IPS DF 19.7 (cell line): Measurements from ENCODE around the gene MCU.
"Not testable (repeated sequence)": the region's sequence is repeated elsewhere in the genome, so short reads cannot be mapped to it uniquely, and the experiment has no call there.

Experiments used
- DNase-seq: peaks from one replicate; pipeline ENCODE4 v3.0.0-alpha.2; 2013; ENCODE audit warnings: low read depth, low spot score

The MCU gene, protein sequence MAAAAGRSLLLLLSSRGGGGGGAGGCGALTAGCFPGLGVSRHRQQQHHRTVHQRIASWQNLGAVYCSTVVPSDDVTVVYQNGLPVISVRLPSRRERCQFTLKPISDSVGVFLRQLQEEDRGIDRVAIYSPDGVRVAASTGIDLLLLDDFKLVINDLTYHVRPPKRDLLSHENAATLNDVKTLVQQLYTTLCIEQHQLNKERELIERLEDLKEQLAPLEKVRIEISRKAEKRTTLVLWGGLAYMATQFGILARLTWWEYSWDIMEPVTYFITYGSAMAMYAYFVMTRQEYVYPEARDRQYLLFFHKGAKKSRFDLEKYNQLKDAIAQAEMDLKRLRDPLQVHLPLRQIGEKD

DNA sequence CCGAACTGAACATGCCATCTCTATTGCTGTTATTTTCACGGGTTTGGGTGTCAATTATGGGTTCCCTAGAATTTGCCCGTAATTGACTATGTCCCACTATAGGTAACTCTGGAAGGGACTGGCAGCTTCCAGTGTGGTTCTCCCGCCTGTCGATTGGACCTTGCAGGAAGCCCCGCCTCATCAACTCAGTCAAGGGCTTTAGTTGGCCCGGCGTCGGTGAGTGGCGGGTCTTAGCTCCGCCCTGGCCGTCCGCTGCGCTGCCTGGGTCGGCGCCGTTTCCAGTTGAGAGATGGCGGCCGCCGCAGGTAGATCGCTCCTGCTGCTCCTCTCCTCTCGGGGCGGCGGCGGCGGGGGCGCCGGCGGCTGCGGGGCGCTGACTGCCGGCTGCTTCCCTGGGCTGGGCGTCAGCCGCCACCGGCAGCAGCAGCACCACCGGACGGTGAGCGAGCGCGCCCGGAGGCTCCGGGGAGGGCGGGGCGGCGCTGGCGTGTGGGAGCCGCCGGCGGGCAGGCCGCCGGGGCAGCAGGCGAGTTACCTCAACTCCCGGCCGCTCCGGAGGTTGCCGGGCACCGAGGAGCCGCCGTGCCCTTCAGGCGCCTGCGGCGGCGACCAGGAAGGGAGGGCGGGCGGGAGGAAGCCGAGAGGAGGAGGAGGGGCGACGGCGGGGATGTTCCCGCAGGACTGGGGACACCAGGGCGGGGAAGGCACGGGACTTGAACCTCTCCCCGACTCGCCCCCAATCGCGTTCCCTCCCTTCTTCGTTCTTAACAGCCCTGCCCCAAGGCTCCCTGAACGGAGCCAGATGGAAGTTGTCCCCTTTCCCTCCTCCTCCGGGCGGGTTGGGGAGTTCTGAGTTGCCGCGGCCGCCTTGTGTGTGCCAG, at the start of gene MCU:
MCU (plus strand) TSS at position 281 of the 881 bp plus-strand sequence; CDS start at position 290, 9 bp downstream.
- peak; percentile 86 for DNase-seq

DNA sequence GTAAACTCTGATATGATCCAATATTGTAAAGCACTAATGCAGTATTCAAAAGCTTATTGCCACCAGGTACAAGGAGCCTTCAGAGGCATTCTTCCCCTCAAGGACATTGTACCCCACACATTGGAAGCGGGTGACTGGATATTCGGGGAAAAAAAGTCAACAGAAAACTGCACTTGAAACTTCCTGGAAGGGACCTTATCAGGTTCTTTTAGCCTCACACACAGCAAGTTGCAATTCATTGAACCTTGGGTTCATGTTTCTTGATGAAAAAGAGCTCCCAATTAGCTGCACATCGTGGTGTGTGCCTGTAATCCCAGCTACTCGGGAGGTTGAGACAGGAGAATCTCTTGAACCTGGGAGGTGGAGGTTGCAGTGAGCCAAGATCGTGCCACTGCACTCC, 49.6 kb upstream of the MCU start:
- no peak for DNase-seq

DNA sequence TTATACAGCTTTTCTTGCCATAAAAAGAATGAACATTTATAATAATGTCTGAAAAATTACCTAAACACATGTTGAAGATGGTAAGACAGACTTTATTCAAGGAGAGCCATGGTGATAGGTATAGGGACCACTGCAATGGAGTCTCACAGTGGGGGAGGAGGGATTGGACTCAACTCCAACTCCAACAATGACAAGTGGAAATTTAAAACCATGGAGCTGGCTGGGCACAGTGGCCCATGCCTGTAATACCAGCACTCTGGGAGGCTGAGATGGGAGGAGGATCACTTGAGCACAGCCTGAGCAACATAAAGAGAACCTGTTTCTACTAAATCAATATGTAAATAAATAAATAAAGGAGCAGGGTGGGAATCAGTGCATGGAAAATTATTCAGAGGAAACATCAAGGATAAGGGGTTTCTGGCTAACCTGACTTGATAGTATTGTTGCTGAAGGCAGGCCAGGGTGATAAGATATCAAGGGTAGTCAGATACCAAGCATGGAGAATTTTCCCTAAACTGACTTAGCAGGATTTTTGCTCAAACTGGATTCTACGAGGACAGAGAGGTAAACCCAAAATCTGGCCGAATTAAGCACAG, 46.6 kb upstream of the MCU start:
- DNase-seq = no peak

DNA sequence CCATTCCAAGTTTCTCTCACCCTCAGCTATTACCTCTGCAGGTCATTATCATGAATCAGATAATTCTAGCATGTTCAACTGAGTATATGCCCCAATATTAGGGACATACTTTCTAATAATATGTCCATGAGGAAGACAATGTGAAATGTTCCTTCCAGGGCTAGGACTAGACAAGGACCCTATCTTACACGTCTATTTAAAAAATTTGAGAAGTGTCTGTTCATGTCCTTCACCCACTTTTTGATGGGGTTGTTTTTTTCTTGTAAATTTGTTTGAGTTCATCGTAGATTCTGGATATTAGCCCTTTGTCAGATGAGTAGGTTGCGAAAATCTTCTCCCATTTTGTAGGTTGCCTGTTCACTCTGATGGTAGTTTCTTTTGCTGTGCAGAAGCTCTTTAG, 45.0 kb upstream of the MCU start:
- DNase-seq = not testable (repeated sequence)

DNA sequence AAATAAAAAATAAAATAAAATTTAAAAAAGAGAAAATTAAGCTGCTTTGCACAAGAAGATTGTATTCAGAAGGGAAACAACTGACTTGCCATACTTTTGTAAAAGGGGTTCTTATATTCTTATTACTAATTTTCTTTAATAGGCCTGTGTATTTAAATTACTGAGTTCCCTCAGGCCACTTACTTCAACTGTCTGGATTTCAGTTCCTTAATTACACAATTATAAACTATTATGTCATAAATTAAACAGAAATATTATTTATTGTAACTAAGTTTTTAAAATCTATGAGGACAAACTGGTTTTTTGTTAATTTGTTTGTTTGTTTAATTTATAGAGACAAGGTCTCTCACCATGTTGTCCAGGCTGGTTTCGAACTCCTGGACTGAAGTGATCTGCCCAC, 43.6 kb upstream of the MCU start:
- DNase-seq = no peak

DNA sequence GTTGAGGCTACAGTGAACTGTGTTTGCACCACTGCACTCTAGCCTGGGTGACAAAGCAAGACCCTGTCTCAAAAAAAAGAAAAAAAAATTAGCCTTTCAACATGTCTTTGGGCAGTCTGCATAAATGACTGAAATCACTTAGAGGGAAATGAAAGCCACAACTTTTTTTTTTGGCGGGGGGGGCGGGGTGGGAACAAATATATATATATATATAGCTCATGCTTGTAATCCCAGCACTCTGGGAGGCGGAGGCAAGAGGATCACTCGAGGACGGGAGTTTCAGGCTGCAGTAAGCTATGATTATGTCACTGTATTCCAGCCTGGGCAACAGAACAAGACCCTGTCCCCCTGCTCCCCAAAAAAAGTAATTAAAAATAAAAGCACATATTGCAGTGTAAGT, 42.7 kb upstream of the MCU start:
- DNase-seq = no peak

DNA sequence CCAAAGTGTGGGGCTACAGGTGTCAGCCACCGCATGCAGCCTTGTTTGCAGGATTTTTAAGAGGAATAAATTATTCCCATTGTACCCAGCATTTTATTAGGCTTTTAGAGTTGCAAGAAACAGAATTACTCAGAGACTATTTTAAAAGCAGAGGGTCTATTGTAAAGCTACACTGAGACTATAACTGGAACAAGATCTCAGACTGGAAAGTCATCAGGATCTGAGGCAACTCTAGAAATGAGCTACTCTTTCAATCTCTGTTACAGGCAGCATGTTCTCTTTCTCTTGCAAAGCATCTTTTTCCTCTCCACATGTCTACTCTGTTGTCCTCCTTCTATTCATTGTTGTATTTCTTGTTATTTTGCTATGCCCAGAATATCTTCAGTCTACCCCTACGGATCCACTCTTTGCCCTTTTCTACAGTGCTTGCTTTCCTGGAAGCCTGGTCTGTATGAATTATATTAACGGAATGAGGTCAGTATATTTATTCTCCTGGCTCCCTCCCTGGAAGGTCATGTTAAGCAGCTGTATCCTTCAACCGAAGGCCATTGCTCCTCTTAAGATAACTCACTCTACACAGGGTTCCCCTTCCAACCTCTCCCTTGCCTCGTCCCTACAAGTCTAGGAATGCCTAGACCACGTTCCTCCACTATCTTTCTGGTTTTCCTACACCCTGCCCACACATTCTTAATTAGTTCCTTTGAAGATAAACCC, 38.4 kb upstream of the MCU start:
- DNase-seq = no peak

DNA sequence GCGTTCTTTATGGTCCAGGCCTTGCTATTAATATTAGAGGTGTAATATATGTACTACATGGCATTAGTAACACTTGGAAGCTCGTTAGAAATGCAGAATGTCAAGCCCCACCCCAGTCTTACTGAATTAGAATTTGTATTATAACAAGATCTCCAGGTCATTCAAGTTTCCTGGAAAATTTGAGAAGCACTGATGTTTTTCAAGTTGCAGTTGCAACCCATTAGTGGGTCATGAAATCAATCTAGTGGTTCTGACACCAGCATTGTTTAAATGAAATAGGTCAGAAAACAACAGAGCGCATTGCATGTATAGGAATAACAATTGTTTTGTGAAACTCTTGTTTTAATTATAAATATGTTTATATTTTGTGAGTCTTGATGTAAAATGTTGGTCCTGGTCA, 37.2 kb upstream of the MCU start:
- DNase-seq = no peak

DNA sequence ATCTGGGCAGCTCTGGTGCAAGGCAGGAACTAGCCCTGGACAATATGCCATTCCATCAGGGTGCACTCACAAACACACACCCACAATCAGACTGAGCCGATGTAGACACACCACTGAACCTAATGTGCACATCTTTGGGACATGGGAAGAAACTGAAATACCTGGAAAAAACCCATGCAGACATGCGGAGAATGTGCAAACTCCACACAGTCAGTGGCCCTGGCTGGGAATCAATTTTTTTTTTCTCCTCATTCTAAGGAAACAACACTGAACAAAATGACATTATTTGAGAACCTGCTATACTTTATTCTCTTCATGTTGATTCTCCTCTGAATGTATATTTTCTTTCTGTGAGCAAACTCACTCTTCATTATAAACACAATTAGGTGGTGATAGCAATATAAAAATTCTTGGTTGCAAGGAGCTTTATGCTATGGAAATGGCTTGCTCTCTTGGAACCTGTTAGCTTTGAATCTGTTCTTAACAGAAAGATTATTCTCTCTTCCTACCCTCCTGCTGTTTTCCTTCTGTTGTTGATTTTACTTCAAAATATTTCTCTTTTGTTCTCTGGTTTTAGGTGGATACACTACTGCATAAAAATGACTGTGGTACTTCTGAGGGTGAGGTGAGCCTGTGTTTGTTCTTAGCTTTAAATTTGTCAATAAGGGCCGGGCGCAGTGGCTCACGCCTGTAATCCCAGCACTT, 33.1 kb upstream of the MCU start:
- no peak for DNase-seq

DNA sequence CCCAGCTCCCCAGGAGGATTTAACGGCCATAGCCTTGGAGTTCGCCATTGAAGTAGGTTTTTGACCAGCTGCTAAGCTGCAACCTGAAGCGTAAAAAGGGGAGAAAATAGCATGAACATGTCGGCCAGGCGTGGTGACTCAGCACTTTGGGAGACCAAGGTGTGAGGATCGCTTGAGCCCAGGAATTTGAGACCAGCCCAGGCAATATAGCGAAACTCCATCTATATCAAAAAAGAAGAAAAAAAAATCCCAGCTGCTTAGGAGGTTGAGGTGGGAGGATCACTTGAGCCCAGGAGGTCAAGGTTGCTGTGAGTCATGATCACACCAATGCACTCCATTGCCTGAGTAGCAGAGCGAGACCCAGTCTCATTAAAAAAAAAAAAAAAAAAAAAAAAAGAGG, 32.2 kb upstream of the MCU start:
- no peak for DNase-seq

DNA sequence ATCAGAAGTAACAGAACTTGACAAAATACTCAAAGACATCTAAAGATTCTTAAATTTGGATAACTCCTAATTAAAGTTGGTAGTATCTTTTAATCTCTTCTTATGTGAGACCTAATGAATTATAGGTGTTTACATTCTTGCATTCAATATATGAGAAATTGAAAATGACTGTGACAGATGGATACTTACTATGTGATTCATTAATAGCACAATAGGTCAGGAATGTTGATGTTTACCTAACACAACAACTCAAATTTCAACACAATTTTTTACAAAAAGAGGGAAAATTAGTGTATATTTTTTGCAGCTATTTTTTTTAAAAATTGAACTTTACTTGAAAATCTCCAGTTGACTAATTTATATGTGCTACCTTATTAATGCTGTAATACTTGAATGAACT, 31.7 kb upstream of the MCU start:
- no peak for DNase-seq

DNA sequence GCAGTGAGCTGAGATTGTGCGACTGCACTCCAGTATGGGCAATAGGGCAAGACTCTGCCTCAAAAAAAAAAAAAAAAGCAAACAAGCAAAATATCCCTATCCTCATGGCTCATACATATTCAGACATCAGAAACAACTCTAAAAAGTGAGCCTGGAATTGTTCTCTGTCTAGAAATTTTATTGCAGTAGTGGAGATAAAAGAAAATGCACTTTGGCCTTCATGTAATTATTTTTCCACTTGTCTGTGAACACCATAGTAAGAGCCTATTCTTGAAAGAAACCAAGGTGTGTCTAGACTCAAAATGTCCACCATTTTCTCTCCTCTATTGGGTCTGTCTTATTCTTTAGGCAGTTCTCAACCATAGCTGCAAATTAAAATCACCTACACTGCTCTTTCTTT, 30.5 kb upstream of the MCU start:
- no peak for DNase-seq

DNA sequence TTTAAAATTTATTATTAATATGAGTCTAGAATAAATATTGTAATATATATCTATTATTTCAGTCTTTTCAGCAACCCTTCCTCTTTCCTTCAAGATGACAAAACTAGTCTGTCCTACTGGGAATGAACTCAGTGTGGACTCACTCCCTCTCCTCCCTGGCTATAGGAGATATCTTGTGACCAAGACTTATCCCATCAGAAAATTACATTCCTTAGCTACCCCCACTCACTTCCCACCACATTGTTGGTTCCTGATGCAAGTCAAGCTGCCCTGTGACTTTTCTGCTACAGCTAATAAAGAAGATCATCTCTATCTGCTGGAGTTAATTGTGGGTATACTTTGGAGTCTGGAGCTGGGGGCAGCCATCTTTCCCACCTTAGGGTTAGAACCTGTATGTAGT, 28.0 kb upstream of the MCU start:
- DNase-seq = no peak

DNA sequence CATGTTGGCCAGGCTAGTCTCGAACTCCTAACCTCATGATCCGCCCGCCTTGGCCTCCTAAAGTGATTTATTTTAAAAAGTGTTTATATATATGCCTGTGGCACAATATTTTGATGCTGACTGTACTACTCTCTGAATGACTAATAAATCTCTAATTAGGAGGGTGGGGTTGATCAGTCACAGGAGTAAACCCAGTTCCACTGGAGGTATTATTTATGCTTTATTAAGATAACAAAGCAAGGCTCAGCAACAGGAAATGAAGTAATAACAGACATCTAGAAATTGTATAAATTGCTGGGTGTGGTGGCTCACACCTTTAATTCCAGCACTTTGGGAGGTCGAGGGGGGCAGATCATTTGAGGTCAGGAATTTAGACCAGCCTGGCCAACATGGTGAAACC, 26.0 kb upstream of the MCU start:
- DNase-seq = no peak

DNA sequence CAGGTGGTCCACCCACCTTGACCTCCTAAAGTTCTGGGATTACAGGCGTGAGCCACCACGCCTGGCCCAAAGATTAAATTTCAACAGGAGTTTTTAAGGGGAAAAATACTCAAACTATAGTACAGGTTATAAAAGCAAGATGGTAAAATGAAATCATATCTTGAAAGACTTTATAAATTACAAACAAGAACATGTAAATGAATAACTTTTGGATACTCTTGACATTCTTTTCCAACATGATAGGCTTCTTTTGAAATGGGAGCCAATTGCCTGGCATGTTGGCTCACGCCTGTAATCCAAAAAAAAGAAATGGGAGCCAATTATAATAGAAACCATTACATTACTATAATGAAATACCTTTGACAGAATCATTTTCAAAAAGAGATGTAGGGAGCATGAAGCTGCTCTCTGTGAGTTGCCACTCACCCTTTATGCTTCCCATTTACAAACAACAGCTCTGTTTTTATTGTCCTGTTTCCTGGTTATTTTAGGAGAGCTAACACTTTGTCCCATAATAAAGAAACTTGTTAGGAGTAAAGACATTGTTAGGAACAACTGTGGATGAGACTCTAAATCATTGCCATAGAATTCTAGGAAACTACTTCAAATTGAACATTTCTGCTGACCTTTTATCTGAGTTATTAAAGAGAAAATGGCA, 24.6 kb upstream of the MCU start:
- no peak for DNase-seq

DNA sequence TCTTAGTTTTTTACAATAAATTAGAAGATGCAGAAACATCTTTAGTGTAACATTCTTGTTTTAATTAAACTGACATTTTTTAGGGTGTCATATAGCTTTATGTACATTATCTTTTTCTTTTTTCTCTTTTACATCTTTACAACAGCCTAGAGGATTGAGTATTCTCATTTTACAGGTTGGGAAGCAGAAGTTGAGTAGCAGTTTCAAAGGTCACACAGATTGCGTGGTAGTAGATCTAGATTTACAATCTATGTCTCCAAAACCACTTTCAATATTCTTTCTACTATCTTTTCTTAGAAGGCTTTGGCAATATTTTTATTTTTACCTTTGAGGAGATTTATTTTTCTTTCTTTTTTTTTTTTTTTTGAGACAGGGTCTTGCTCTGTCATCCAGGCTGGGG, 18.7 kb upstream of the MCU start:
- DNase-seq = no peak

DNA sequence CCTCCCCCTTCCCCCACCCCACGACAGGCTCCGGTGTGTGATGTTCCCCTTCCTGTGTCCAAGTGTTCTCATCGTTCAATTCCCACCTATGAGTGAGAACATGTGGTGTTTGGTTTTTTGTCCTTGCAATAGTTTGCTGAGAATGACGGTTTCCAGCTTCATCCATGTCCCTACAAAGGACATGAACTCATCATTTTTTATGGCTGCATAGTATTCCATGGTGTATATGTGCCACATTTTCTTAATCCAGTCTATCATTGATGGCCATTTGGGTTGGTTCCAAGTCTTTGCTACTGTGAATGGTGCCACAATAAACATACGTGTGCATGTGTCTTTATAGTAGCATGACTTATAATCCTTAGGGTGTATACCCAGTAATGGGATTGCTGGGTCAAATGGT, 17.8 kb upstream of the MCU start:
- not testable (repeated sequence) for DNase-seq

DNA sequence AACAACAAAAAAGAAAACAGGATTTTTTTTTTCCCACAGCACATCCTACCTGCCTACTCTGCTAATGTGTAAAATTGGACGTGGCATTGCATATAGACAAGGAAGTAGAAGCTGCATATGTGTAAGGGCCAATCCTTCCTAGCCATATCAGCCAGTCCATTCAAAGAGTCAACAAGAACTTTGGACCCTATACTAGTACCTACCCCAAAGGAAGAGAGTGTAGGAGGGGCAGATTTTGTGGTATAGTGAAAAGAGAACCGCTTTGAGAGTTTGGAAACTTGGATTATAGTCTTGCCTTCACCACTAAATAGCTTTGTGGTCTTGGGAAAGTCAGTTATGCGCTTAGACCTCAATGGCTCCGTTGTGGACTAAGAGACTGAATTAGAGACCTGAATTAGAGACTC, 12.1 kb upstream of the MCU start:
- DNase-seq = no peak

DNA sequence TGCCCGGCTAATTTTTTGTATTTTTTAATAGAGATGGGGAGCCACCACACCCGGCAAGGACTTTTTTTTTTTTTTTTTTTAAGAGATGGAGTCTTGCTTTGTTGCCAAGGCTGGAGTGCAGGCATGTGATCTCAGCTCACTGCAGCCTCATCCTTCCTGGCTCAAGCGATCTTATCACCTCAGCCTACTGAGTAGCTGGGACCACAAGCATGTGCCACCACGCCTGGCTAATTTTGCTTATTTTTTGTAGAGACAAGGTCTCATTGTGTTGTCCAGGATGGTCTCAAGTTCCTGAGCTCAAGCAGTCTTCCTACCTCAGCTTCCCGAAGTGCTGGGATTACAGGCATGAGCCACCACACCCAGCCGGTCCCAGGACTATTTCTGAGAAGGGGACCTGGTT, 9.3 kb upstream of the MCU start:
- DNase-seq = no peak

DNA sequence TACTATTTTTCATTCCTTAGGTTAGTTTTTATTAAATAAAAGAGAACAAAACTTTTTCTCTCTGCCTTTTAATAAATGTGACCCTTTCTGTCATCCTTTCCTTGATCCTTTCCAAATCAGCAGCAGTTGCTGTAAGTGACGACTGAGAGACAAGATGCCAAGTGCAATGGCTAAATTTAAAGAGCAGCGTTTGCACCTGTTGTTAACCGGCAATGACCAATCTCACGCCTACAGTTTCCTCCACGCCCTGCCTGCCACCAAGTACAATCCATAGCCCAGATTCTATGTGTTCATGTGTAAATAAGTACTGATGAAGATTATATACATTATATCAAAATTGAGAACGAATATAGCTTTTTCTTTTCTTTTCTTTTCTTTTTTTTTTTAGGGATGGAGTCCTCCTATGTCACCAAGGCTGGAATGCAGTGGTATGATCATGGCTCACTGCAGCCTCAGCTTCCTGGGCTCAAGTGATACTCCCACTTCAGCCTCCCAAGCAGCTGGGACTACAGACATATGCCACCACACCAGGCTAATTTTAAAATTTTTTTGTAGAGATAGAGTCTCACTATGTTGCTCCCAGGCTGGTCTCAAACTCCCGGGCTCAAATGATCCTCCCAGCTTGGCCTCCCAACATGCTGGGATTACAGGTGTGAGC, 6.5 kb upstream of the MCU start:
- DNase-seq = no peak
